HG03135 (cell line): ENCODE data around the gene MACO1.

Experiments used
- ATAC-seq: cut with Tn5 transposase; IDR thresholded peaks from one replicate; pipeline ENCODE4 v1.9.1; 2021; ENCODE audit warnings: mild to moderate bottlenecking, moderate library complexity; ENCODE audit not compliant: unreplicated experiment

MACO1 gene

GRCh38 chr1:25519624-25520023 is 88.9 kb downstream of the MACO1 start:
- no peak for ATAC-seq

GRCh38 chr1:25520446-25521061 is 89.9 kb downstream of the MACO1 start:
- no peak for ATAC-seq

- ATAC-seq, result no peak
Measured at GRCh38 chr1:25522031-25522655, 91.4 kb downstream of the MACO1 start.

DNA sequence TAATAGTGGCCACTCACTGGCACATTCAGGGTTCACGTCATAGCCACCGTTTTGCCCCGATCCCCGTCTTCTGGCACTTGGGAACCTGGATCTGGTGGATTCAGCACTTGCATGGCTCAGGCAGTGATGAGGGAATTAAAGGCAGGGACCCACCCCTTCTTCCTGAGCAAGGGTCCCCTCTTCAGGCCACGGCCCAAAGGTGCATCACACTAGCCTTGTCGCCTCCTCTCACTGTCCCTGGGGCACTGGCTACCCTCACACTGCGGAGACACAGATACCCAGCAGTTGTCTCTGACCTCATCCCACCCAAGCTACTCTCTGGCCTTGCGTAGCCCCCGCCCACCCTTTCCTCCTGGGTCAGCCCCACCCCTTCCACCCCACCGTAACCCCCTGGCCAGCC is 92.8 kb downstream of the MACO1 start:
- ATAC-seq, result no peak

- no peak for ATAC-seq
Measured at GRCh38 chr1:25524568-25525360, 94.1 kb downstream of the MACO1 start.

GRCh38 chr1:25525361-25525688 is 94.6 kb downstream of the MACO1 start:
- ATAC-seq, result no peak

- no peak for ATAC-seq
Measured at GRCh38 chr1:25526753-25527152, 96.1 kb downstream of the MACO1 start.

- no peak for ATAC-seq
Measured at GRCh38 chr1:25527226-25527846, 96.6 kb downstream of the MACO1 start.

DNA sequence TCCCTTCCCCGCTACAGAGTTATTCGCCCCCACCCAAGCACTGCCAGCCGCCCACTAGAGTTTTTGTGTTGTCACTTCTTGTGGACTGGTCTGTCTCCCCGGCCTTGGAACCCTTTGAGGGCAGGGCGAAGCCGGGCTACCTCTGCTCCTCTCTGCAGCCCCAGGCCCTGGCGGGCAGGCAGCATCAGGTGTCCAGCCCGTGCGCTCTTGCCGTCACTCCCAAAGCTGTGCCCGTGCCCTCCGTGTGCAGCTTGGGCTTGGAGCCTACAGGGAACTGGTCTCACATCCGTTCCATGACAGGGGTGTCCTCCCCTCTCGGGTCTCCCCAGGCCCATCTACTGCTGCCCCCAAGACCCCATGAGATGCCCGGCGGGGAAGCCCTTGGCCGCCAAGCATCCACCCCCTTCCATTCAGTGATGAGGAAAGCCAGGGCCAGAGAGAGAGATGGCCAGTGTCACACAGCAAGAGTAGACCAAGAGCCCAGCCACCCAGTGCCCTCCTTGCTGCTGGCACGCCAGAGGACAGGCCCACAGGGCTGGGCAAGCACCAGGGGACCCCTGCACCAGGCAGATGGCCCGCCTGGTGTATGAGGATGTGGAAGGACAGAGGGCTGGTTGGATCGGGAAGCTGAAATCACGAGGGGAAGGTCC is 97.4 kb downstream of the MACO1 start:
- ATAC-seq, result no peak

DNA sequence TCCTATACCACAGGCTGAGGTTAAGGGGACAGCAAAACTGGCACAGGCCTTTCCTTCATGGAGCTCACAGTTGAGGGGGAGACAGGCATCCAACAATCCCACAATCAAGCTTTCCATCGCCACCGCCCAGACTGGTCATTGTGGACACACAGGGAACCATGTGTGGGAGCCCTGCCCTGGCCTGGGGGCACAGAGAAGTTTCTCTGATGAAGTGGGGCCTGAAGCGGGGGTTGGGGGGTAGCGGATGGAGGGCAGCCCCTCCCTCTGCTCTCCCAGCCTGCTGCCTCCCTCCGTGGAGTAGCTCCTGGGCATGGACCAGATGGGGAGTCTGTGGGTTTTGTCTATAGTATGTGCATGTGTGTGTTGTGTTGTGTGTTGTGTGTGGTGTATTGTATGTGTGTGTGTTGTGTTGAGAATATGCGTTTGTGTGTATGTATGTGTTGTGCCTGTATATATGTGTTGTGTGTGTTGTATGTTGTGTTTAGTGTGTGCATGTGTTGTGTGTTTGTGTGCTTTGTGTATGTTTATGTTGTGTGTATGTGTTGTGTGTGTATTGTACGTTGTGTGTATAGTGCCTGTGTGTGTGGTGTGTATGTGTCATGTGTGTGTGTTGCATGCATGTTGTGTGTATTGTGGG is 98.3 kb downstream of the MACO1 start:
- ATAC-seq, result no peak

DNA sequence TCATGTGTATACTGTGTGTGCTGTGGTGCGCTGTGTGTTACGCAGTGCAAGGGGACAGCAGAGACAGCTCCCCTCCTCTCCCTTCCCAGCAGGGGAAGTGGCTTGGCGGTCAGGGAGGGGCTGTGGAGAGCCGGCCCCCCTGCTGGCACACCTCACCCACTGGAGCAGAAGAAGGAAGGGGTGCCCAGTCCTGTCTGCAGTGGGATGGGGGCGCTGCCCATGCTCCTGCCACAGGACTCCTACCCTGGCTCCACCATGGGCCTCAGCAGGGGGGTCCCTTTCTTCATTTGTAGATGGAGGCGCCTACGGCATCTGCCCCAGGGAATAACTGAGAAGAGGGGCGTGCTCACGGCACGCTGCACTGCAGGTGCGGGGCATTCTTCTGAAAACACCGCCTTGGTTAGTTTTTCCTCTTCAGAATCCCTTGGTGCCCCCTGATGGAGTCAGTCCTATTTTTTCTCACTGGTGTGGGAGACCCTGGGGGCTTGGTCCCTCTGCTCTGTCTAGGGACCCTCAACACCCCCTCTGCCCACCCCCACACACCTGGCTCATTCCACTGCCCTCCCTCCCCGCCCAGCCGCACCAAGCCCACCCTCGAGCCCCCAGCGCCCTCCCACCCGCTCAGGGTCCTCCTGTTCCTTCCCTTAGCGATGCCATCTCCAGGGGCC is 99.0 kb downstream of the MACO1 start:
- no peak for ATAC-seq

DNA sequence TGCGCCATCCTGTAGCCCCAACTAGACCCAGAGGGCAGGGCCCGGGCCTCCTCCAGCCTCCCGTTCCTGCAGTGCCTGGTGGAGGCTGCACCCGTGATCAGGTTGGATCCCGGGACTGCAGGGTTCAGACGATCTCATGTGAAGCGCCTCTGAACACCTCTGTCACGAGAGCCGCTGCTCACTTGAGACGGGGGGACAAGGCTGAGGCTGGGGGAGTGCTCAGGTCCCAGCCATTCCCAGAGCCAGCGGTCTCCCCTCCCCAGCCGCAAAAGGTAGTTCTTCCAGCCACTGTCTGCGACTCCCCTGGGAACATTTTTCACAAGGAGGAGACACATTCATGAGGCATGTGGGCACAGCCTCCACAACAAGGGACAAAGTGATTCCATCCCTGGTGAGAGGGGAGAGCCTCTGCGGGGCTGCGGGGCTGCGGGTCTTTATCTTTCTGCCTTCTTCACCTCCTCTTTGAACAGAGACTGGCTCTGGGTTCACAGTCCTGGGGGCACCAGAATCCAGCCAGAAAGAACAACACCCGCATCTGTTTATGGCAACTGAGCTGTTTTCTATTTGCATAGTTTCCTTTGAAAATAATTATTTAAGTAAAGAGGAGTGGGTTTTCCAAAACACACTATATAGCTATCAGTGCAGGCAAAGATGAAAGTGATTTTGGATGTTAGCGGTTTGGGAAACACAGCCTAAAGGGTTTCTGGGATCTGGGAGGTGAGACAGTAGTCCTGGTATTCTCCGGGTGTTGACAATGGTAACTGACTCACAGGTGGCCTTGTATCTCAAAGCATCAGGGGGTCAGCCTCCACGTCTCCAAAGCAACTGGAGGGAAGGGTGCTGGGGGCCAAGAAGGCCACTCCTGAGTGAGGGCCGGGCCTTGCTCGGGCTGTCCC is 99.7 kb downstream of the MACO1 start:
- no peak for ATAC-seq

DNA sequence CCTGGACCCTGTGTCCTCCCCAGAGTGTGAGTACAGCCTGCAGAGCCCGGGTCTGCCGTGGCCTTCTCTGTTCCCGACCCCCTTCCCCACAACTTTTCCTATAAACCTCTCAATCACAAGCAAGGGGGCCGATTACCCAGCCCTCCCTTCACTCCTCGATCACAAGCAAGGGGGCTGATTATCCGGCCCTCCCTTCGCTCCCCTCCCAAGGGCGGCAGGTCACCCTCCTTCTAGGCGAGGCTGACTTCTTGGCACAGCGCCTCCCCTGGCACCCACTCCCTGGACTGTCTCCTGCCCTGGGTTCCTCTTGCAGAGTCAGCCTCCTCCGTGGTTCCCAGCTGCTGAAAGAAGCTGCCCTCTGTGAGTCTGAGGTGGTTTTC is 100.4 kb downstream of the MACO1 start:
- no peak for ATAC-seq

- ATAC-seq, result no peak
Measured at GRCh38 chr1:25532970-25533369, 102.3 kb downstream of the MACO1 start.

DNA sequence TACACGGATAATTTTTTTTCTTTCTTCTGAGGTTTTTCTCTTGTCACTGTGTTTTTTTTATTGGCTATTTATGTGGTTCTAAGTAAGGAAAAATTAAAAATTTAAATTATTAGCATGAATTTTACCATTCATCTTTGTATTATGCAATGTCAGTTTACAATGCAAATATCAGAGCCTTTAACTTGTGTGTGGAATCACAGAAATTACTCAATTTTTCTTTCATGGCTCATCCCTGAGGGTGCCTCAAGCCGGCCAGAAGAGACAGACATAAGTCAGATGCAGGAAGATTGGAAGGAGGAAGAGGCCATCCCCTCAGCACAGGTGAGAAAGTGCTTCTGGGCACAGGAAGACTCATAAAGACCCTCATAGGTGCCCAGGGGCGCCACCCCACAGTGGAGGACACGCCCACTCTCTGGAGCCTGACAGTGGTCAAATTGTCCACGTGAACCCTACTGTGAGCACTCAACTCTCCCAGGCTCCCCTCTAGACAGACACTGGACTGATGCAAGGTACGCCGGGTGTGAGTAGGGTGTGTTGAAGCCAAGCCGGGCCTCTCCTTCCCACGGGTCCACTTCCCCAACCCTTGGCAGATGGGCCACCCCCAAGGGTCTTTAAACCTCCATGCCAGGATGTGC is 103.2 kb downstream of the MACO1 start:
- ATAC-seq, result no peak

DNA sequence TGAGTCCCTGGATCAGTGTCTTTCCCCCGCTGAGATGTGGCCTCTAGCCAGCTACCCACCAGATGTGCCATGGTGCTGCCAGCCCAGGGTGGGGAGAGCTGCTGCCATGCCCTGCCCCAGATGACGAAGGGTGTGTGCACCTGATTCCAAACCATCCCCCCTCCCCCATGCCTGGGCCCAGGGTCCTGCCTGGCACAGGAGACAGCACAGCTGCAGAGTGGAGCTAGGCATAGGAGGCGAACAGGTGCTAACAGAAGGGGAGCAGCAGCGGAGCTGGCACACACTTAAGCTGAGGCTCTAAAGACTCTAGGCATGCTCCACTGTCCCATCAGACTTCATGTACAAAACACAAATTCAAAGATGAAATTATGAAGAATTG is 103.7 kb downstream of the MACO1 start:
- ATAC-seq, result no peak

- no peak for ATAC-seq
Measured at GRCh38 chr1:25536124-25536523, 105.4 kb downstream of the MACO1 start.

GRCh38 chr1:25537153-25537831 is 106.6 kb downstream of the MACO1 start:
- no peak for ATAC-seq
